Liver (tissue), 3 donors: ENCODE results near the gene ASPA.

Experiments
- ATF3 ChIP-seq: IDR thresholded peaks from 2 replicates; pipeline ENCODE4 v1.6.1; 2016; ENCODE audit warnings: antibody characterized with exemption
- CTCF ChIP-seq: fragments of 150-350 bp; IDR thresholded peaks from 2 replicates; pipeline ENCODE4 v1.5.1; 2017; ENCODE audit warnings: improper control_type of control experiment, low read depth, low read length; ENCODE audit not compliant: missing input control
- FOXA1 ChIP-seq: IDR thresholded peaks from 2 replicates; pipeline ENCODE4 v1.6.1; 2016; ENCODE audit warnings: antibody characterized with exemption
- RAD21 ChIP-seq, 2 donors: IDR thresholded peaks; 2 replicates each; pipeline ENCODE4 v1.6.1; 2016; ENCODE audit warnings: antibody characterized with exemption in 2 of 2, mild to moderate bottlenecking in 2 of 2
- REST ChIP-seq: IDR thresholded peaks from 2 replicates; pipeline ENCODE4 v1.6.1; 2016; ENCODE audit warnings: antibody characterized with exemption, mild to moderate bottlenecking
- RXRA ChIP-seq, 2 donors: IDR thresholded peaks; 2 replicates each; pipeline ENCODE4 v1.6.1; 2017 to 2018; ENCODE audit warnings: antibody characterized with exemption in 2 of 2, mild to moderate bottlenecking in 1 of 2
- SP1 ChIP-seq: IDR thresholded peaks from 2 replicates; pipeline ENCODE4 v1.6.1; 2018; ENCODE audit warnings: antibody characterized with exemption, mild to moderate bottlenecking
- YY1 ChIP-seq: IDR thresholded peaks from 2 replicates; pipeline ENCODE4 v1.6.1; 2016; ENCODE audit warnings: antibody characterized with exemption, mild to moderate bottlenecking
- donor health status: healthy.
- donor health status: healthy.

GRCh38 chr17:3533752-3534151 lies 58.0 kb downstream of the ASPA start:
- no peak for TF ChIP-seq CTCF
- no peak for TF ChIP-seq REST
- no peak for TF ChIP-seq SP1
- TF ChIP-seq RXRA (IDR thresholded peaks at IDR 0.05), result no peak
- no peak for TF ChIP-seq RAD21 (IDR thresholded peaks at IDR 0.05)
- TF ChIP-seq ATF3, result no peak
- no peak for TF ChIP-seq FOXA1
- TF ChIP-seq YY1, result no peak
